ENCODE data around the gene SSTR3. TPM values are rescaled to one million over a fixed set of nuclear protein-coding genes. Genes with fewer than 3 reads are reported as not detected.
A peak's percentile ranks its signal among the peaks of the same experiment; 100 is the strongest.

SSTR3 gene
- total and polyA plus RNA-seq, 4 donors: 0.19 TPM; not detected in 3

DNA sequence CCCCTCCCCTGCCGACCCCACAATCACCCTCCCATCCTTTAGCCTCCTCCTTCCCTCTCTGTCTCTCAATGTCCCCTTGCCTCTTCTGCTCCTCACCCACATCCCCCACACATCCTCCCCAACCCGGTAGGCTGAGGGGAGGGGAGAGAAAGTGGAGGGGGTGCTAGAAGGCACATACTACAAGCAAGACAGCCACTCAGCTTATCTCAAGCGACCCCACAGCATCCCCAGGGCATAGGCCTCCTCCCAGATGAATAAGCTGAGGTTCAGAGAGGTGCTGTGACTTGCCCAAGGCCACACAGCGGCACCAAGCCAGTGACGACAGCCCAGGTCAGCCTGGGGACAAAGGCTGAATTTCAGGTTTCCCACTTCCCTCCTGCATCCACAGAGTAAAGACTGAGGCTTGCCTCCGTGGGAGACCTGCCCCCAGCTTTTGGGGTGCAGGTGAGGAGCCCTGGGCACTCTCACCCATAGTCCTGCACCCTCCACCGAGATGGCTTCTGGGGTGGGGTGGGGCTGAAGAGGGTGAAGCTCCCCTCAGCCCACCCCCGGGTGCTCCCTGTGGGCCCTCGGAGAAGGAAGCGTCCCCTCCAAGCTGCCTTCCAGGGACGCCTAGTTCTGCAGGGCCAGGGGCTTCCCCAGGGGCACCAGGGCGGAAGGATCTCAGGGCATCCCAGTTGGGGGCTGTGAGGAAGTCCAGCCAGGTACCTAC is 31.3 kb upstream of the SSTR3 start:
- no peak for DNase-seq (ENCODE audit: low spot score)
- Histone ChIP-seq H3K36me3 (ENCODE audit: control insufficient read depth in 4 of 4, insufficient read depth in 3 of 4, low read depth in 1 of 4, low read length in 3 of 4) (no peaks in the 10 kb centered on the region), H3K27me3 (ENCODE audit: control insufficient read depth in 4 of 4, insufficient read depth in 4 of 4, low read length in 3 of 4) (no peaks in the 10 kb centered on the region), H3K4me1 (ENCODE audit: control insufficient read depth in 4 of 4, insufficient read depth in 4 of 4, low read length in 3 of 4) (peaks cover 0 to 3% (median 0%) of the 10 kb centered on the region in 4 donors), H3K9ac (ENCODE audit: low read depth in 1 of 2, low read length in 2 of 2) (peak overlapping the region in 1 of 2 donors; percentile 36), H3K9me3 (ENCODE audit: control insufficient read depth in 4 of 4, low read length in 3 of 4) (no peaks in the 10 kb centered on the region), H3K27ac (ENCODE audit: low read depth in 1 of 2, low read length in 2 of 2) (peak overlapping the region; percentile 70 to 76), H3K4me3 (ENCODE audit: low read depth in 1 of 3, low read length in 3 of 3) (peak overlapping the region; percentile 7 to 35 (median 25))
- TF ChIP-seq FOXA2 (IDR thresholded peaks at IDR 0.05): no peak
- no peak for TF ChIP-seq RAD21 (IDR thresholded peaks at IDR 0.05)
- no peak for TF ChIP-seq SP1 (IDR thresholded peaks at IDR 0.05)
- TF ChIP-seq MAX (IDR thresholded peaks at IDR 0.05): no peak
- no peak for TF ChIP-seq FOXA1 (IDR thresholded peaks at IDR 0.05)
- TF ChIP-seq RXRA (IDR thresholded peaks at IDR 0.05): no peak
- TF ChIP-seq HNF4G (IDR thresholded peaks at IDR 0.05): no peak
- TF ChIP-seq CTCF (IDR thresholded peaks at IDR 0.05; ENCODE audit: low read depth, low read length, missing input control): no peak
- TF ChIP-seq GABPA (IDR thresholded peaks at IDR 0.05 in 1 of 2, conservative IDR thresholded peaks at IDR 0.05 in 1 of 2): no peak
- TF ChIP-seq HNF4A (conservative IDR thresholded peaks at IDR 0.05): no peak
- 45% methylated on average over 12 of the region's 12 CpGs for WGBS

DNA sequence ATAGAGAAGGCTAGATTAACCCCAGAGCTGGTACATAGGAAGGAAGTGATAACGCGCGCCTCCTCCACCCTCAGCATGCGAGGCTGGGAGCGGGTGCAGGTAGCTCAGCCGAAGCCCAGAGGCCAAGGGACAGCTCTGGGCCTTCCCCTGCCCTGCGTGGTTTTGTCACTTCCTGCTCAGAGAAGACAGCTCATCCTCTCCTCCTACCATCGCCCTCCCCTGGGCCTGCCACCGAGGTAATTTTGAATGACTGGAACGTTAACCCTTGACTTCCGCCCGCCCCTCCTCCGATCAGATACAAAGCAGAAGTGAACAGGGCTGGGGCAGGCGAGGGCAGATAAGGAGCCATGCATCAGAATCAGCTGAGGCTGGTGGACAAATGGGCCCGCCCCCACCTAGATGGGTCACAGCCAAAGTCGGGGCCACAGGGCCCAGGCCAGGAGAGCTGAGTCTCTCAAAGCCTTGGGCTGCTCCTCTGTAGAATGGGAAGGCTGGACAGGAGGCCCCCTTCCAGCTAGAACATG is 30.2 kb upstream of the SSTR3 start:
- whole genome bisulfite sequencing: 50% methylated on average over 16 of the region's 16 CpGs
- Histone ChIP-seq H3K9ac (ENCODE audit: low read depth in 1 of 2, low read length in 2 of 2) (no peak overlapping the region), H3K4me1 (ENCODE audit: control insufficient read depth in 4 of 4, insufficient read depth in 4 of 4, low read length in 3 of 4) (peaks cover 0 to 3% (median 0%) of the 10 kb centered on the region in 4 donors), H3K36me3 (ENCODE audit: control insufficient read depth in 4 of 4, insufficient read depth in 3 of 4, low read depth in 1 of 4, low read length in 3 of 4) (no peaks in the 10 kb centered on the region), H3K27me3 (ENCODE audit: control insufficient read depth in 4 of 4, insufficient read depth in 4 of 4, low read length in 3 of 4) (no peaks in the 10 kb centered on the region), H3K4me3 (ENCODE audit: low read depth in 1 of 3, low read length in 3 of 3) (peak overlapping the region in 1 of 3 donors; percentile 10), H3K27ac (ENCODE audit: low read depth in 1 of 2, low read length in 2 of 2) (peak overlapping the region; percentile 76 to 78), H3K9me3 (ENCODE audit: control insufficient read depth in 4 of 4, low read length in 3 of 4) (no peaks in the 10 kb centered on the region)
- peak; percentile 69 for DNase-seq (ENCODE audit: low spot score)
- no peak for TF ChIP-seq CTCF (IDR thresholded peaks at IDR 0.05; ENCODE audit: low read depth, low read length, missing input control)
- TF ChIP-seq FOXA2 (IDR thresholded peaks at IDR 0.05): no peak
- no peak for TF ChIP-seq NR2F2 (IDR thresholded peaks at IDR 0.05)
- TF ChIP-seq HNF4A (conservative IDR thresholded peaks at IDR 0.05): no peak
- no peak for TF ChIP-seq ATF3 (IDR thresholded peaks at IDR 0.05)
- no peak for TF ChIP-seq TAF1 (conservative IDR thresholded peaks at IDR 0.05)
- TF ChIP-seq HNF4G (IDR thresholded peaks at IDR 0.05): no peak
- TF ChIP-seq RAD21 (IDR thresholded peaks at IDR 0.05): no peak
- no peak for TF ChIP-seq YY1 (IDR thresholded peaks at IDR 0.05)
- TF ChIP-seq EGR1 (IDR thresholded peaks at IDR 0.05; ENCODE audit: low read depth in 2 of 2): no peak
- no peak for TF ChIP-seq REST (IDR thresholded peaks at IDR 0.05)
- no peak for TF ChIP-seq RXRA (IDR thresholded peaks at IDR 0.05)
- TF ChIP-seq JUND (IDR thresholded peaks at IDR 0.05): no peak
- TF ChIP-seq SP1 (IDR thresholded peaks at IDR 0.05): no peak

All from liver (tissue), 9 donors.